Measurements from ENCODE around the gene TGFB2.
"Not testable (repeated sequence)": the region's sequence is repeated elsewhere in the genome, so short reads cannot be mapped to it uniquely, and the experiment has no call there.

The TGFB2 gene

GRCh38 chr1:218344814-218345672 is at the start of gene TGFB2:
Gene TGFB2 (plus strand): TSS chr1:218345336. CDS start chr1:218346702, 1,366 bp downstream.
- no peak for DNase-seq (ENCODE audit: low read depth in 2 of 2)

- no peak for DNase-seq (ENCODE audit: low read depth in 2 of 2)
These were observed 49.0 kb upstream of the TGFB2 start for GRCh38 chr1:218296162-218296561.

GRCh38 chr1:218297461-218297860 is 47.7 kb upstream of the TGFB2 start:
- DNase-seq (ENCODE audit: low read depth in 2 of 2) = no peak

DNA sequence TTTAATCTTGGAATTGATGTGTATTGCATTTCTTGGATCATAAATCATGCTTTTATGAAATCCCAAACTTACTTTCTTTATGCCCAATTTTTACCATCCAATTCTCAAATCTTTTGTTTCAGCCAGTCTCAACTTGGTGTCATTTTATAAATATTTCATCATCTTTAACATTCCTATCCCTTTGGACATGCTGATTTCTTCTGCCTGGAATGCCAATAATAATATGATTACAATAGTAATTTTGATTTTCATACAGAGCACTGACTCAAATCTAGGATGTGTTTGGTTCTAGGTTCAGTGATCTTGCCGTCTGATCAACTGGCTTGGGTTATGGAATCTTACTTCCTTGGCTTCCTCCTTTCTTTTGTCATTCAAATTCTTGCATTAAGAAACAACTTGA is 47.3 kb upstream of the TGFB2 start:
- DNase-seq (ENCODE audit: low read depth in 2 of 2) = no peak

DNA sequence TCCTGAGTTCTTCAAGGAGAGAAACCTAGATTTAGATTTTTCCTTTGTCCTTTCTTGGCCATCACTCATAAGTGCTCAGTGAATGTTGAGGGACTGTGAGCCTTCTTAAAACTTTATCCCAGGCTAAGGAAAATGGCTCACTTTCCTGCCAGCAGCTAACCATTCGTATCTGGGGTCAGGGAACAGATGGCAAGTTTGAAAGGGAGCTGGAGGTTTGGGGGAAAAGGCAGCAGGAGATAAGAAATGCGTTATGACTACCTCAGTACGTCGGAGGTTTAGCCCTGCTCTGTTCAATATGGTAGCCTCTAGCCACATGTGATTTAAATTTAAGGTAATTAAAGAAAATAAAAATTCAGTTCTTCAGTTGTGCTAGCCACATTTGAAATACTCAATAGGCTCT is 46.7 kb upstream of the TGFB2 start:
- DNase-seq (ENCODE audit: low read depth in 2 of 2) = no peak

GRCh38 chr1:218299416-218299815 is 45.7 kb upstream of the TGFB2 start:
- no peak for DNase-seq (ENCODE audit: low read depth in 2 of 2)

DNA sequence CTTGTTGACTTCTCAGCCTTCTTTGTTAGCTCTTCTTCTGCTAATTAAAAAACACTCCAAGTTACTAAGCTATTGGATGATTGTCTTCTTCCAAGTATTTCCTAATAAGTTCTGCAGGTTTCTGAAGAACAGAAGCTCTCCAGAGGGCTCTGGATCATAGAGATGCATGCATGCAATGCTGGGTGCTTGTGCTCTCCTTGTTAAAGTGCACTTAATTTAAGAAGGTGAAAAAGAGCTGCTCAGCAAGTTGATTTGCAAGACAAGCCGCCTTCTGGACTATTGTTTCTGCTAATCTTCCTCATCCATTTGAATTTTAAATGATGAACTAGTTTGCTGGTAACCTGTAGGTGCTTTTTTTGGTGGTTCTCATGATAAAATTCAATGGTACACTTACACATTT is 43.9 kb upstream of the TGFB2 start:
- DNase-seq (ENCODE audit: low read depth in 2 of 2) = no peak

- DNase-seq (ENCODE audit: low read depth in 2 of 2) = no peak
These were observed 43.0 kb upstream of the TGFB2 start for GRCh38 chr1:218302155-218302554.

DNA sequence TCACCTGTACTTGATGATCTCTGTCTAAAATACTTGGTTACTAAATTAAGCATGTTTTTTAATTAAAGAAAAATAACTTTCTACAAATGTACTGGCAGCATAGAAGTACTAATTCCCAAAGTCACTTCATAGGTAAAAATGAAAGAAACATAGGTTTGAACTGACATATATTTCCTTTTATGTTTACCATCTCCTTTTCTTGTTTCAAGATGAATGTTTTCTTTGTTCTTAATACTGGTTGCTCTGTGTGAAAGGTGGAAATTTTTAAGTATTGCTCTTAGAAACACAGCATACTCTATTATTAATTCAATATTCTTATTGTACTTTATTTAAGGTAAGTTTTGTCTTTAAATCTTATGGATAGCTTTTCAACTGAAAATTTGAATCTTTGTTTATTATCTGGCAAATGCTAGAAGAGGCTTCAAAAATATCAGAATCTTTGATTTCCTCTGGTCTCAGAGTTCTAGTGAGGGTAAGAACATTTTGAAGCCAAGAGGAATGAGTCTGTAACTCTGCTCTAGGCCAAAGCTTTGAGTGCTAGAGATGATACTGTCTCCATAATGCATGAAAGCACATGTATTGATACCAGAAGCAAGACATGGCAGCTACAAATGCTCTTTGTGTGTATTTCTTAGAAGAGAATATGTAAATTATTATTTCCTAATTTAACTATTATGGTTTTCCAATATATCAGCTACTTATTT is 41.8 kb upstream of the TGFB2 start:
- no peak for DNase-seq (ENCODE audit: low read depth in 2 of 2)

DNA sequence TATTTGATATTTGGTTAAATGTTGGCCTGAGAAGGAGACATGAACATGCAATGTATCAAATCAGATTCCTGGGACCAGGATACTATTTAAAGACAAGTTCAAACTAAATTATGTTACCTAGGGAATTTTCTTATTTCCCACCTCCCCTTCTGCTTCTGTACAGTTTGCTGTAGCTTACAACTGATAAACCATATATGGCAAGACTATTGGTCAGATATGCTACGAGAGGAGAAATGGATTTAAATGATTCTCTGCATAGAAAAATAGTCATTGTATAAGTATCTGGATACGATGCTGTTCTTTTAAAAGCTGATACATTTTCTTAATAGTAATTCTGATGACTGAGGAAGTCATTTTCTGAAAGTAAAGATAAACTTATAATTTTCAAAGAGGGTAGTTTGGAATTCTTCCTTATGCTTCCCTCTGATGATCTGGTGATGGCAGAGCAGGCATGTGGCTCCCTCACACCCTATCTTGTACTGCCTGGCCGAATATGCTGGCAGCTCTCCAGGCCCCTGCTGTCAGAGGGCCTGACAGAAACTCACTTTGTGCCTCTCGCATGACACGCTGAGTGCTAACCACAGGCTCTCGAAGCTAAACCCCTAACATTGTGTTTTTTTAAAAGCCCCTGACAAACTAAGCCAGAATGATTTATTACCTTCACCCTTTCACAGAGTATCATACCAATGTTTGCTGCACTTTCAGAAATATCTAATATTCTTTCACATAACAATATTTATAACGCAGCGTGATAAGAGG is 40.7 kb upstream of the TGFB2 start:
- no peak for DNase-seq (ENCODE audit: low read depth in 2 of 2)

DNA sequence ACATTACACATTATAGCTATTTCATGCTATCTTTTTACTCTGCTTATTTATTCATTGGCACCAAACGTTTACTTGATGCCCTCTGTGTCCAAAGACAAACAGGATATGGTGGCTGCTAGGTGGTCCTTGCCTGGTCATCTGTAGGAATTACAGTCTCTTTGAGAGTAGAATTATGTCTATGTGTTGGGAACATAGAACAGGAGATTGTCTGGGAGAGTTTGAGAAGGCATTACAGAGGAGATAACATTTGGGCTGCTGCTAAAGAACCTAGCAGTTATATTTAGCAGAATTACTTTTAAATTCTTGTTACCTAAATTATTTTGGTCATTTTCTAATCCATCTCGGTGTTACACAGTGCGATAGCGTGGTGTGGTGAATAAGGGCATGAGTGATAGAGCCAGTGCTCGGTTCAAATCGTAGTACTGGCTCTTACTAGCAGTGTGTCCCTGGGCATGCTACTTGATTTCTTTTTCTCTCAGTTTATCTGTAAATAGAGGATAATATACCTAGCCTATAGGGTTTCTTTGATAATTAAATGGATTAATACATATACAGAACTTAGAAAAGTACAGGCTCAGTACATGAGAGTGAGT is 39.6 kb upstream of the TGFB2 start:
- DNase-seq (ENCODE audit: low read depth in 2 of 2) = no peak

DNA sequence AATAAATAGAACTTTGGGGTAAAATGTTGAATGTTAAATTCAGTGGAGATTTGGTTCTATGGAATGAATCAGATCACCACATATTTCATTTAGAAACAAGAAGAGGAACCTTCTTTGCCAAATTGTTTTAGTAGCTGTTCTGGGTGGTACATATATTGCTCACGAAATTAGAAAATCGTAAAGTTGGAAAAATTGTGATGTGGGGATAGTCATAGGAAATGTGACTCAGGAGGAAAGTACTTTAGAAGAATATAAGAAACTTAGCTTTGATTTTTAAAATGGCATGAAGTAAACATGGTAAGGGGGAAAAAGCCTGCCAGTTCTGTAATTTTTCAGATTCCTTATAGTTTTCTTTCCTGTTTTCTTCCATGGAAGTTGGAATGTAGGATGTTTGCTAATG is 32.6 kb upstream of the TGFB2 start:
- DNase-seq (ENCODE audit: low read depth in 2 of 2) = no peak

GRCh38 chr1:218314316-218314715 is 30.8 kb upstream of the TGFB2 start:
- DNase-seq (ENCODE audit: low read depth in 2 of 2) = no peak

DNA sequence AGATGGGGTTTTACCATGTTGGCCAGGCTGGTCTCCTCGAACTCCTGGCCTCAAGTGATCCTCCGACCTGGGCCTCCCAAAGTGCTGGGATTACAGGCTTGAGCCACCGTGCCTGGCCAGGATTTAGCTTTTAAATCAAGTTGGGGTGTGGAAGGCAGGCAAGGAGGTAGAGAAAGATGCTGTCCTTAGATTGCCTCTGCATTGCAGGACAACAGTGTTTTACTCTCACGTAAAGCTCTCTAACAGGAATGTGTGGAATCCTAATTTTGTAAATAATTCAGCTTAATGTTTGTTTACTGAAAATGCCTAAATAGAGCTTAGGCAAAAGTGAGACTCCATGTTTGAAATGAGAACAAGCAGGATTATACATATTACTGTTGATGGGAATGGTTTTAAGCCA is 29.5 kb upstream of the TGFB2 start:
- no peak for DNase-seq (ENCODE audit: low read depth in 2 of 2)

DNA sequence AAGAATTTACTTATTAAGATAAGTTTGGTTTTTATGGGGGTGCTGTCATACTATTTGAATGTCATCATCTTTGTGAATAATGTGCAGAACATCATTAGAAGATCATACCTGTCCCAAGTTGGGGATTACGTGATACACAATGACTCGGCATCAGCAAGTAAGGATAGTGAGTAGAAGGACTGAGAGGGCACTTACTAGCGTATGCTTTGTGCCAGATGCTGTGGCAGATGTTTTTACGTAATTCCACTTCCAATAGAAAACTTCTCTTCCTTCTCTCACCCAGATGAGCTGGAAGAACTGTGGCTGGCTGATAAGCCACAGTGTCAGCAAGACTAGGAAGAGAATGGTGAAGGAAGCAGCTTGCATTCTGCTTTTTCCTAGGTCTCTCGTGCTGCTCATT is 28.1 kb upstream of the TGFB2 start:
- DNase-seq (ENCODE audit: low read depth in 2 of 2) = no peak

DNA sequence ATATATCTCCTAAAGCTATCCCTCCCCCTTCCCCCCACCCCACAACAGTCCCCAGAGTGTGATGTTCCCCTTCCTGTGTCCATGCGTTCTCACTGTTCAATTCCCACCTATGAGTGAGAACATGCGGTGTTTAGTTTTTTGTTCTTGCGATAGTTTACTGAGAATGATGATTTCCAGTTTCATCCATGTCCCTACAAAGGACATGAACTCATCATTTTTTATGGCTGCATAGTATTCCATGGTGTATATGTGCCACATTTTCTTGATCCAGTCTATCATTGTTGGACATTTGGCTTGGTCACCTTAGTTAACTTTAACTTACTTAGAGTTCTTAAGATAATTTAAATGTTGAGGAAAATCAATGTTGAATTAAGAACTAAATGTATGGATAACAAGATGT is 25.0 kb upstream of the TGFB2 start:
- DNase-seq (ENCODE audit: low read depth in 2 of 2) = not testable (repeated sequence)

DNA sequence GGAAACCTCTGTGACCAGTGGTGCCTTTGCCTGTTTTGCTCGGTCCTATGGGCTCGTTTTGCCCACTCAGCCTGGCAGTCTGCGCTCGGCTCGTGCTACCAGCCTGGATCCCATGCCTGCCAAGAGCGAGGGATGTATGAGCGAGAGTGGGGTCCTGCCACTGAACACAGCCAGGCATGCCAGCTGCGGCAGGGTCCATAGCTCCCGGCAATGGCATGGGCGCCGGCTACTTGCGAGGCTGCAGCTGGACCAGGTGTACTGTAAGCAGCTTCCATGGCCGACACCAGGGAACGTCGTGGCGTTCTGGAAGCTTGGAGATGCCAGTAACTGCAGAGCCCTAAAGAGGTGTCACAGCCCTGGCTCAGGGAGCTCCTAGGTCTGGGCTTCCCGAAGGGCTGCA is 22.4 kb upstream of the TGFB2 start:
- no peak for DNase-seq (ENCODE audit: low read depth in 2 of 2)

DNA sequence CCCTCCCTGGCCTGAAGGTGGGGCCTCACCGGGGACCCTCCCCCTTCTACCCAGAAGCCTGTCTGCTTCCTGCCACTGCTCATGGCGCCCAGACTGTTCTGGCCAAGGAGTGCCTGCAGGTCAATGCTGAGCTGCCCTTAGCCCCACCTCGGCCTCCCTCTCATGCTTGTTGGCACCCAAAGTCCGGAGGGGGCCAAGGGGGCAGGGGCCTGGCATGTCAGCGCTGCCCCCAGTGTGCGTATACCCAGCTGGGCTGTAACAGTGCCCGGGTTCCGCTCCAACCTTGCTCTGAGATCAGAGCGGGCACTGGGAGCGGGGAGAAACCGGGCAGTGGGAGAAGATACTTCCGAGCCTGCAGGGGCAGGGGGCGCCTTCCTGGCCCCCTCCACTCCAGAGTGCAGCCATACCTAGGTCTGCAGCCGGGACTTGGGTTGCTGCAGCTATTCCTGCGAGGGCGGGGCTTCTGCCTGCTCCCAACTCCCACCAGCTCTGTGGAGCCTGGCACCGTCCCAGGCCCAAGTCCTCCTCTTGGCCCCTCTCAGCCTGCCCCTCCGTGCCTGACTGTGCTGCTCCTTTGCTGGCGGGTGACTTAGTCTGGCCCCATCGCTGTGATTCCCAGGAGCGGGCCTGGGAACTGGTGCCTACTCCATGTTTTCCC is 21.4 kb upstream of the TGFB2 start:
- DNase-seq (ENCODE audit: low read depth in 2 of 2) = no peak

DNA sequence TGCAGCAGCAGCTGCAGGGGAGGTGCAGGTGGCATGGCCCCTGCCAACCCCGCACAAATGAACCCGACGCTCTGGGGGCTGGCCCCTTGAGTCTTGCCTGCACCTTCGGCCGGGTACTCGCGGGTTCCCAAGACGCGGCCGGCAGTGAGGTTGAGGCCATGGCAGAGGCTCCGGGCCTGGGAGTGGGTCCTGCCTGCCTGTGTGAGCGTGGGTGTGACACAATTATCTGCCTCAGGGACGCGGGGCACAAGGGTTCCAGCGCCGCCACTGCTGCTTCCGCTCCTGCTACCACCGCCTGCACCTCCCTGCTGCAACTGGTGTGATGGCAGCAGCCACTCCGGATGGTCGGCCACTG is 20.9 kb upstream of the TGFB2 start:
- DNase-seq (ENCODE audit: low read depth in 2 of 2) = no peak

- DNase-seq (ENCODE audit: low read depth in 2 of 2) = no peak
These were observed 16.4 kb upstream of the TGFB2 start for GRCh38 chr1:218328769-218329168.

GRCh38 chr1:218330043-218330623 is 15.0 kb upstream of the TGFB2 start:
- no peak for DNase-seq (ENCODE audit: low read depth in 2 of 2)
